Activated T-cell treated with anti-CD3 and anti-CD28 coated beads, Interleukin-2, amount 50 U/mL, for 72 hours (primary cell): ENCODE measurements around the gene INS. TPM values are rescaled to one million over a fixed set of nuclear protein-coding genes. Genes with fewer than 3 reads are reported as not detected.
"Not testable (repeated sequence)": the region's sequence is repeated elsewhere in the genome, so short reads cannot be mapped to it uniquely, and the experiment has no call there.

Experiments
- ATAC-seq, 2 donors: fragments of 150-1000 bp; cut with Tn5 transposase; replicated peaks in 1 of 2; 2 replicates each; pipeline ENCODE4 v1.10.0; 2021; ENCODE audit warnings: moderate library complexity in 2 of 2, mild to moderate bottlenecking in 1 of 2
- DNase-seq, 2 donors: peaks; one replicate each; pipeline ENCODE4 v3.0.0; 2021 to 2022; ENCODE audit warnings: mixed read lengths in 1 of 2
- H3K27ac Mint-ChIP-seq: one replicate; pipeline ENCODE4 v1.8.0; 2022; ENCODE audit warnings: mild to moderate bottlenecking, moderate library complexity, mixed read lengths
- H3K27me3 Mint-ChIP-seq: one replicate; pipeline ENCODE4 v1.8.0; 2022; ENCODE audit warnings: low read depth, mixed read lengths
- H3K36me3 Mint-ChIP-seq, 2 donors: one replicate each; pipeline ENCODE4 v1.8.0; 2022; ENCODE audit warnings: mixed read lengths in 2 of 2, mild to moderate bottlenecking in 1 of 2; ENCODE audit not compliant: insufficient read depth in 2 of 2
- H3K4me1 Mint-ChIP-seq: one replicate; pipeline ENCODE4 v1.8.0; 2022; ENCODE audit warnings: low read depth, mixed read lengths
- H3K4me3 Mint-ChIP-seq, 2 donors: one replicate each; pipeline ENCODE4 v1.8.0; 2022; ENCODE audit warnings: mild to moderate bottlenecking in 2 of 2, mixed read lengths in 2 of 2, moderate library complexity in 2 of 2
- H3K9me3 Mint-ChIP-seq, 2 donors: one replicate each; pipeline ENCODE4 v1.8.0; 2022; ENCODE audit warnings: mixed read lengths in 2 of 2
- total RNA-seq, 2 donors: library from RNA; stranded (reverse); gene quantifications; one replicate each; pipeline ENCODE4 v1.2.3, GENCODE V29; 2022

Gene INS
- total RNA-seq, 2 donors from 2014 or later, result not detected

- no peak for ATAC-seq
- H3K4me3 Mint-ChIP-seq, result no peak overlapping the region
Observed at GRCh38 chr11:2182075-2182474, 21.1 kb upstream of the INS start.

DNA sequence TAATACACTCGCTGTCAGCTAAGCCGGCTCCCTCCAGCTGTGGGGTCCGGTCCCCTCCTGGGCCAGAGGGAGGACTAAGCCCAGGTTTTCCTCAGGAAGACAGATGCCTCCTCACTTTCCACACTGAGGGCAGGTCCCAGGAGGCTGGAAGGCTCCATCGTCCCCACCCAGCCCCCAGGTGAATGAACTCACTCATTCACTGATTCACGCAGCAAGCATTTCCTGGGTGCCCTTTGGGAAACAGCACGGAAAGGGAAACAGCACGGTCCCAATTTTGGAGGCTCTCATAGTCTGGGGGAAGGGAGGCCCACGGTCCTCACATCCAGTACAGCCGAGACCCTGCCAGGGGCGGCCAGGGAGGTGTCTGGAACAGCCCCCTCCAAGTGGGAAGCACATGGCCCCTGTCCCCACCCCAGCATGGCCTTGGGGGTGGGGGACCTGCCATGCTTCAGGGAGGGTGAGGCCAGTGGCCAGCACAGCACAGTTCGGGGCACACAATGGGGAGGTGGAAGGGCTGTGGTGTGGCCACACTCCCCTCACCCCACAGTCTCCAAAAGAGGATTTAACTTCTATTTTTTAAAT lies 19.9 kb upstream of the INS start:
- no peak for DNase-seq
- Mint-ChIP-seq H3K4me3 (no peak overlapping the region), H3K27ac (no peak overlapping the region), H3K36me3 (no peaks in the 10 kb centered on the region), H3K9me3 (no peaks in the 10 kb centered on the region), H3K4me1 (peaks cover 4% of the 10 kb centered on the region), H3K27me3 (peaks cover 9% of the 10 kb centered on the region)
- ATAC-seq, result no peak

More at GRCh38 chr11:2182075-2182474, 21.1 kb upstream of the INS start:
- no peaks in the 10 kb centered on the region for H3K36me3 Mint-ChIP-seq
- H3K27me3 Mint-ChIP-seq, result peaks cover 9% of the 10 kb centered on the region
- peaks cover 4% of the 10 kb centered on the region for H3K4me1 Mint-ChIP-seq
- no peak overlapping the region for H3K27ac Mint-ChIP-seq
- no peak for DNase-seq
- no peaks in the 10 kb centered on the region for H3K9me3 Mint-ChIP-seq

DNA sequence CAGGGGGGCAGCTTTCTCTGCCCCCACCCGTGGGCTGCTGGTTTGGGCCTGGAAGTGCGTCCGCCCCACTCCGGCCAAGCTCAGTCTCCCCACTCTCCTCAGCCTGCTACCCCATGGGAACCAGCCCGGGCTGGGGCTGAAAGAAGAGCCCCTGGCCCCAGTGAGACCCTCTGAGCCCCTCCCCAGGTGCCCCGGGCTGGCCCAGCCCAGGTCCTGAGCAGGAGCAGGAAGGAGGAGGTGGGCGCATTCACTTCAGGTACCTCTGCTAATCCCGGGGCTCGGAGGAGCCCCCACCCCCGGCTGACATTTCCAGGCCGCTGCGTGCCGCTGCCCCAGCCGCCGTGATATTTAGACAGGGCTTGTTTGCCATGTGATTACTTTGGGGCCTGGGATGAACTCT lies 19.3 kb upstream of the INS start:
- ATAC-seq (no peak), DNase-seq (no peak)
- H3K4me1 Mint-ChIP-seq, result peaks cover 4% of the 10 kb centered on the region
- no peaks in the 10 kb centered on the region for H3K36me3 Mint-ChIP-seq
- no peak overlapping the region for H3K4me3 Mint-ChIP-seq
- H3K27ac Mint-ChIP-seq, result no peak overlapping the region
- peaks cover 8% of the 10 kb centered on the region for H3K27me3 Mint-ChIP-seq
- H3K9me3 Mint-ChIP-seq, result no peaks in the 10 kb centered on the region

DNA sequence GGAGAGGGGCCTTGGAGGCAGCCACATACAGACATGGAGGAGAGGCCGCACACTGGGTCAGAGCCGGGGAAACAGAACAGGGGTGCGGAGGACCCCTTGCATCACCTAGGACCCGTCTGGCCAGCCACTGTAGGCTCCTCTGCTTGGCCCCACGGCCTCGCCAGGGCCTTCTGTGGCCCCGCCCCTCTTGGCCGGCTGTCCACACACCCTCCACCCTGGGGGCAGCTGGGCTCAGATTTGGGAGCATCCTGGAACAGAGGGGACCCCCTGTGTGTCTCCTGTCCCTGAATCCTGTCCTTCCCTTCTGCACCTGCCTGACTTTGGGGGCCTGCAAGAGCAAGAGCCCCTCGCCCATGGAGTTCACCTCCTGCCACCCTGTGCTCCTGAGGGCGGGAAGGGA lies 18.5 kb upstream of the INS start:
- H3K27ac Mint-ChIP-seq, result no peak overlapping the region
- no peaks in the 10 kb centered on the region for H3K9me3 Mint-ChIP-seq
- H3K4me3 Mint-ChIP-seq, result no peak overlapping the region
- peaks cover 4% of the 10 kb centered on the region for H3K4me1 Mint-ChIP-seq
- H3K36me3 Mint-ChIP-seq, result no peaks in the 10 kb centered on the region
- ATAC-seq (no peak), DNase-seq (no peak)
- no peaks in the 10 kb centered on the region for H3K27me3 Mint-ChIP-seq

GRCh38 chr11:2178906-2179494 lies 18.0 kb upstream of the INS start:
- Mint-ChIP-seq H3K4me1 (peaks cover 4% of the 10 kb centered on the region), H3K27ac (no peak overlapping the region), H3K4me3 (no peak overlapping the region), H3K36me3 (no peaks in the 10 kb centered on the region), H3K27me3 (no peaks in the 10 kb centered on the region), H3K9me3 (no peaks in the 10 kb centered on the region)
- DNase-seq, result no peak
- no peak for ATAC-seq

- H3K27me3 Mint-ChIP-seq, ATAC-seq, H3K36me3 Mint-ChIP-seq, H3K27ac Mint-ChIP-seq, H3K4me3 Mint-ChIP-seq, H3K4me1 Mint-ChIP-seq, H3K9me3 Mint-ChIP-seq, DNase-seq: not testable (repeated sequence)
Observed at GRCh38 chr11:2178055-2178773, 17.2 kb upstream of the INS start.

- Mint-ChIP-seq H3K36me3 (no peaks in the 10 kb centered on the region), H3K27ac (no peak overlapping the region), H3K4me1 (no peaks in the 10 kb centered on the region), H3K9me3 (no peaks in the 10 kb centered on the region), H3K4me3 (no peak overlapping the region), H3K27me3 (no peaks in the 10 kb centered on the region)
- ATAC-seq (no peak), DNase-seq (no peak)
Observed at GRCh38 chr11:2177076-2177475, 16.1 kb upstream of the INS start.

DNA sequence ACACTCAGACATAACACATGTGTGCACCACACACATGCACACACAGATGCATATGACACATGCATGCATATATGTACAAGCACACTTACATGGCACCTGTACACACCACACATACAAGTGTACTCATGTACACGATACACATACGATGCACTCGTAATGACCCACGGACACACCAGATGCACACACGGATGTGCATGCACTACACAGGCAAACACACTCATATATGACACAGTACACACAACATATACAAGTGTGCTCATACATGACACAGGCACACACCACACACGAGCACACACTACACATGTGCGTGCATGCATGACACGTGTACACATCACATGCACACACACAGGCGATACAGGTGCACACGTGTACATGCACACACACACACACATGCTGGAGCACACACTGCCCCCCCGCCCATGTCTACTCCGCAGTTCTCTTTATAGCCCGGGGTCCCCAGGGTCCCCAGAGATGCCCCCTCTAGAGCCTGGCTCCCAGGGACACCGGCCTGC lies 15.4 kb upstream of the INS start:
- Mint-ChIP-seq H3K27me3 (no peaks in the 10 kb centered on the region), H3K4me1 (no peaks in the 10 kb centered on the region), H3K27ac (no peak overlapping the region), H3K36me3 (no peaks in the 10 kb centered on the region), H3K4me3 (no peak overlapping the region), H3K9me3 (no peaks in the 10 kb centered on the region)
- DNase-seq (no peak), ATAC-seq (no peak)

DNA sequence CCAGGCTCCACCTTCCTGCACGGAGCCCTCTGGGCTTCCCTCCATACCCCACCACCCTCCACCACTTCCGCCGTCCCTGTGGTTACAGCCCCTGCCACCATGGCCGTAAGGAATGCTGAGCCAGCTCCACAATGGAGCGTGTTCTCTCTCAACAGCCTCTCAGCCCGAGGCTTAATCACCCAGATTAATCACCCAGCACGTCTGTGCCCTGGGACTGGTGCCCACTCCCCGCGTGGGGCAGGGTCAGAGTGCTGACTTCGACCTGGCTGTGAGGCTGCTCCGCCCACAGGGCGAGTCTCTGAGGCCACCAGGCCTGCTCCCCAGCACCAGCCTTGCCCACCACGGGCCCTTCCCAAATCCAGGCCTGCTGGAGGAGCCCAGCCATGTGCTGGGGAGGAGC lies 14.7 kb upstream of the INS start:
- Mint-ChIP-seq H3K27me3 (no peaks in the 10 kb centered on the region), H3K36me3 (no peaks in the 10 kb centered on the region), H3K4me1 (no peaks in the 10 kb centered on the region), H3K9me3 (no peaks in the 10 kb centered on the region), H3K27ac (no peak overlapping the region), H3K4me3 (no peak overlapping the region)
- DNase-seq, result no peak
- no peak for ATAC-seq

GRCh38 chr11:2174361-2174760 lies 13.4 kb upstream of the INS start:
- Mint-ChIP-seq H3K27ac (no peak overlapping the region), H3K4me3 (no peak overlapping the region), H3K27me3 (no peaks in the 10 kb centered on the region), H3K4me1 (no peaks in the 10 kb centered on the region), H3K36me3 (no peaks in the 10 kb centered on the region), H3K9me3 (no peaks in the 10 kb centered on the region)
- ATAC-seq (no peak), DNase-seq (no peak)

DNA sequence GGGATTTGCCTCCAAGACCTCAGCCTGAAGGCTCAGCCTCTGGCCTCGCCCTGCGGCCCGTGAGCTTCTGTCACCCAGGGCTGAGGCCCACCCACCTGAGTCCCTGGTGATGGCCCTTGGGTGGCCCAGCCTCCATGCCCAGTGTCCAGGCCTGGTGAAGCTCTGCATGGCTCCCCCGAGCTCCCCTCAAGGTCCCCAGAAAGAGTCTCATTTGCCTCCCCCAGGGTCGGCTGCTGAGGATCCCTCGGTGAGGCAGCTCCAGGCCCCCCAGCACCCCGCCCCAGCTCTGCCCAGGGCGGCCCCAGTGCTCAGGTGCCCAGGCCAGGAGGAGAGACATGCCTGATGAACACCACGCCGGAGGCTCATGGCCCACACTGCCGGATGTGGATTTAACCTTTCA lies 12.8 kb upstream of the INS start:
- no peak for DNase-seq
- Mint-ChIP-seq H3K4me3 (no peak overlapping the region), H3K27me3 (no peaks in the 10 kb centered on the region), H3K4me1 (no peaks in the 10 kb centered on the region), H3K27ac (no peak overlapping the region), H3K9me3 (no peaks in the 10 kb centered on the region), H3K36me3 (no peaks in the 10 kb centered on the region)
- no peak for ATAC-seq

- H3K9me3 Mint-ChIP-seq, result no peaks in the 10 kb centered on the region
- ATAC-seq, result no peak
- H3K4me3 Mint-ChIP-seq, result no peak overlapping the region
- H3K36me3 Mint-ChIP-seq, result no peaks in the 10 kb centered on the region
- H3K27me3 Mint-ChIP-seq, result no peaks in the 10 kb centered on the region
- H3K27ac Mint-ChIP-seq, result no peak overlapping the region
- DNase-seq, result peak in 1 of 2 donors; percentile 28
- no peaks in the 10 kb centered on the region for H3K4me1 Mint-ChIP-seq
Observed at GRCh38 chr11:2173150-2173693, 12.2 kb upstream of the INS start.

DNA sequence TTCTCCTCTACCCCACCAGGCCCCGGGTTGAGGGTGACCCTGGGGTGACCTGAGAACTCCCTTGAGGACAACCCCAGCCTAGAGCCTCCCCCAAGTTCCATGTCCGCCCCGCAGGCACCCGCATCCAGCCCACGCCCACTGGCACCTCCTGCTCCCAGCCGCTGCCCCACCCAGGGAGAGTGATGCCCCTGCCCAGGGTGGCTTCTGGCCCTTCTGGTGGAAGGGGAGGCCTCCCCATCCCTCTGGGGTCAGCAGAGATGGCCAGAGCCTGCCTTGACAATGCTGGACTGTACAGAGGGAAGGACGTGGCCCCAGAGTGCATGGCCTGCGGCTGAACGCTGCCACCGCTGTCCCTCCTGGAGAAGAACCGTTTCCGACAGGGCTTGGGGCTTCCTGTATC lies 11.7 kb upstream of the INS start:
- Mint-ChIP-seq H3K36me3 (no peaks in the 10 kb centered on the region), H3K4me1 (no peaks in the 10 kb centered on the region), H3K27me3 (no peaks in the 10 kb centered on the region), H3K4me3 (no peak overlapping the region), H3K9me3 (no peaks in the 10 kb centered on the region), H3K27ac (no peak overlapping the region)
- ATAC-seq (no peak), DNase-seq (no peak)
